ENCODE data around the gene APOD. TPM values are rescaled to one million over a fixed set of nuclear protein-coding genes. Genes with fewer than 3 reads are reported as not detected.

APOD gene
- total RNA-seq, 1 experiment from 2014 or later: 0.12 TPM

DNA sequence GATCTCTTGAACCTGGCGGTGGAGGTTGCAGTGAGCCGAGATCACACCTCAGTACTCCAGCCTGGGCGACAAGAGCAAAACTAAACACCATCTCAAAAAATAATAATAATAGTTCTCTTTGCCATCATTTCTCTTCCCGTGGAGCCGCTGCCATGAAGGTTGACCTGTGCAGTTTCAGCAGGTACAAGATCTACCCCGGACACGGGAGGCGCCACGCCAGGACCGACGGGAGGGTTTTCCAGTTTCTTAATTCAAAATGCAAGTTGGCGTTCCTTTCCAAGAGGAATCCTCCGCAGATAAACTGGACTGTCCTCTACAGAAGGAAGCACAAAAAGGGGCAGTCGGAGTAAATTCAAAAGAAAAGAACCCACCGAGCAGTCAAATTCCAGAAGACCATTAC lies 29.3 kb downstream of the APOD start:
- DNase-seq (ENCODE audit: low spot score): no peak

DNA sequence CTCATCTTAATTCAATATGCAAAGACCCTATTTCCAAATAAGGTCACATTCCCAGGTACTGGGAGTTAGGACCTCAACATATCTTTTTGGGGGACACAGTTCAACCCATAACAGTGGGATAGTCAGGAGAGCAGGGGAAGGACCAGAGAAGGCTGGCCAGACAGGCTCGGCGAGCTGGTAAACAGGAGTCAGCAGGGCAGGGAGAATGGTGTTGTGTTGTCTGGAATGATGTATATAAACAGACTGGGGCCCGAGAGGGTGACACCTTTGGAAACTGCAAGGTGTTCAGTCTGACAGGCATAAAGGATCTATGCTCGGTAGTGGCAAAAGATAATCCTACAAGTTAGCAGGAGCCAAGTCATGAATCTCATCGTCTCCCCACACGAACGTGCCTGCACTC lies 30.5 kb downstream of the APOD start:
- no peak for DNase-seq (ENCODE audit: low spot score)

DNA sequence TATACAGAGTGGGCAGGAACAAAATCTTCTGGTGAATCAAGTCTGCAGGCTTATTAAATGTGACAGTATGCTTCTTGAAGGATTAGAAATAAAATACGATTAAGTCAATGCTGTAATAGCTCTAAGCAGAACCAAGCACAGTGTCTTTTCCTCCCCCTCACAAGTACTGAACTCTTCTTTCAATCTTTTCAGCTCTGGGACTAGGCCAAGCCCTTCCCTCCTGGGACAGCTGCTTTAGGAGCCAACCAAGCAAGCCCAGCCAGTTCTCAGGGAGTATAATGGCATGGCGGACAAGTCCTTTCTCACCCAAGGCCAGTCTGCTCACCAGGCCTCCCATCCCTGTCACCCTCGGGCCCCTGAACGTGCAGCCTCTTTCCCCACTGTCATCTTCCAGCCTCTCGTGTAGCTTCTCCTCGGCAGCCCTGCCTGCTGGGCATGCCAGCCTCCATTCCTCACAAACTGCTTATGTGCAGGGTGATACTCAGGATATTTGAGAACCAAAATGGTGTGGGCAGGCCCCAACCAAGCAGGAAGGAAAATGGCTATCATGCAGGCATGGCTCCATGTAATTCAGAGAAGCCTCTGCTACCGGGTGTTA lies 32.3 kb downstream of the APOD start:
- DNase-seq (ENCODE audit: low spot score): no peak

DNA sequence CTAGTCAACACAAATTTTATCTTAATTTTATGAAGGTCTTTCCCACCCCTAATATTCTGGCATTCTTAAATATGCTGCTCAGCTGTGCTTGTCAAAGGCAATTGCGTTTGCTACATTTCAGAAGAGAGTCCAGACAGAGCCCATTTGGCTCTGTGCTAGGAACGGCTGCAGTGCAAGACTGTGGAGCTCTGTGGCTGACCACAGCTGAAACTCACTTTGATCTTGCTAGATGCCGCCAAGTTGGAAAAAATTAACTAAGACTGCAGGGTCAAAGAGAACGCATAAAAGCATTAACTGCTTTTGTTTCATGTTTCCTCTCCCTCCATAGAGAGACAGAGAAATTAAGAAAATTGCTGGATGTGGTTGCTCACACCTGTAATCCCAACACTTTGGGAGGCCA lies 33.0 kb downstream of the APOD start:
- no peak for DNase-seq (ENCODE audit: low spot score)

DNA sequence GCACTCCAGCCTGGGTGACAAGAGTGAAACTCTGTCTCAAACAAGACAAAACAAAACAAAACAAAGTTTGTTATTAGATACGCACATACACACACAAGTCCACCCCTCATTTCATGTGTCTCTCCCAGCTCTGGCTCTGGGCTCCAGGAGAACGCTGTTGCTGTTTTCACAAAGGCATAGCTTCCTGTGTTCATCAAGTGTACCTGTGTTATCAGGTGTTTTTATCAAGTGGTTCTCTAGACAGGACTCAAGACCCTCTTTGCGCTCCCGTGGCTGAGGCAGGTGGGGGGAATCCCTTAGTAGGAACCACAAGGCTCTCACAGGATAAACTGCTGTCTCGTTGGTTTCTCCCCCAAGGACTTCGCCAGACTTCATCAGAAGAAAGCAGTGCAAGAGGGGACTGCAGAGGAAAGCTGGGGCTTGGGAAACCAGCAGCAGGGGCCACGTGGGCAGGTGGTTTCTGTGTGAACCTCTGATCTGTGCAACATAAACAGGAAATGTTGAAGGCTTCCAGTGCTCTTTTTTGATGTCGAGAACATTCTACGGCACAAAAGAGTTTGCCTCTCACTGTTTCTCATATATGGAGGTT lies 33.7 kb downstream of the APOD start:
- no peak for DNase-seq (ENCODE audit: low spot score)

DNA sequence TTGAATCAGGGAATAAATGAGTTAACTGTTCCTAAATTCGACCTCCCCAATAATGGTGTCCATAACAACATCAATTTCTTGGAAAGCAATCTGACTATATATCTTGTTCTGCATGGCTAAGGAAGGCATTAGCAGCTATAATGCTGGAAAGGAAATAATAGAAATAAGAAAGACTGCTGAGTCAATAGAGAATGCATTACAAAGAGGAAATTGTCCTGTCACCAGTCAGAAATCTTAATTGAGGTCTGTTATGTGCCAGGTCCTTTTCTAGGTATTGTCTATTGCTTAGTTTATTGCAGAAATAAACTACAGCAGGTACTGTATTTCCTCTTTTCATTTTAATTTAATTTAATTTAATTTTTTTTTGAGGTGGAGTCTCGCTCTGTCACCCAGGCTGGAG lies 34.8 kb downstream of the APOD start:
- DNase-seq (ENCODE audit: low spot score): no peak

DNA sequence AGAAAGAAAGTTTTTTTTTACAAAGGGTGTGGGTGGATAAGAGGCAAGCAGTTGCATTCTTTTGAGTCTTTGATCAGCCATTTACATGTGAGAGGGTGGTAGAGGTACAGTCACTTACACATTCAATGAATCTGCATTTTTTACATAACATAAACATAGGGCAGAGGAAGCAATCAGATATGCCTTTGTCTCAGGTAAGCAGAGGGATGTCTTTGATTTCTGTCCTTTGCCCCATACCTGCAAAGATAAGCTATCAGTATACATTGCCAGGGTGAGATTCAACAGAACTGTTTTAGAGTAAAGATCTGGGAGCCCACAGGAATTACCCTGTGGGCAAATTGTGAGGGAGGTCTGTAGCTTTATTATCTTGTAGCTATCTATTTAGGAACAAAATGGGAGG lies 35.2 kb downstream of the APOD start:
- DNase-seq (ENCODE audit: low spot score): no peak

DNA sequence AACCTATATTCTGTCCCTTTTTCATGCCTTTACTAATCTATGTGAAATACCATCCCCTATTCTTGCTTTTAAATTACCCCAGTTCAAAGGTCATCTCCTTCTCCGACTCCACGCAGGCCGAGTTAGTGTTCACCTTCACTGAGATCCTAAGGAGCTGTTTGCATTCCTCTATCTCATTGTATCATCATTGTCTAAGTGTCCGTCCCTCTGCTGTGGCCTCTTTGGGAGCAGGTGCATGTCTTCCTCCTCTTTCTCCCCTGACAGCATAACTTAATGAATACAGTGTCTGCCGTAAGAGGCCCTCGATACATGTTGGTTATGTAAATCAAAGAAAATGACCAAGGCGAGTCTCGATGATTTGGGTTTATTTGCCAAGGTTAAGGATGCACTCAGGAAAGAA lies 35.7 kb downstream of the APOD start:
- no peak for DNase-seq (ENCODE audit: low spot score)

DNA sequence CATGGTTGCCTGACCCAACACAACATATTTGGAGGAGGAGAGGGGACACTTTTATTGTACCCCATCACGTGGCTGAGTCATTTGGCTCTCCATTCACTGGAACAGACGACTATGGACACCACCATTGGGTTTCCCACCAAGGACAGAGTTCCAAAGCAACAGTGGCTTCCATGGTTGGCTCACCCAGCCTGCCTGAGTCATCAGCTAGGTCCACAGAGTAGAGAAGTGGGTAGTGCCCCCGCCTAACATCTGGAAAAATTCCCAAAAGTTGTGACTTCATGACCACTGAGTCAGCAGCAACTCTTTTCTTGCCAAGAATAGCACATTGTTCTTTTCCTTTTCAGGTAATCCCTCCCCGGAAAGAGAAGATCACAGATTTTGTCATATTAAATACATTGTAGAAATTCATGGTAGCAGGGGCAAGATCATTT lies 37.6 kb downstream of the APOD start:
- peak; percentile 88 for DNase-seq (ENCODE audit: low spot score)

DNA sequence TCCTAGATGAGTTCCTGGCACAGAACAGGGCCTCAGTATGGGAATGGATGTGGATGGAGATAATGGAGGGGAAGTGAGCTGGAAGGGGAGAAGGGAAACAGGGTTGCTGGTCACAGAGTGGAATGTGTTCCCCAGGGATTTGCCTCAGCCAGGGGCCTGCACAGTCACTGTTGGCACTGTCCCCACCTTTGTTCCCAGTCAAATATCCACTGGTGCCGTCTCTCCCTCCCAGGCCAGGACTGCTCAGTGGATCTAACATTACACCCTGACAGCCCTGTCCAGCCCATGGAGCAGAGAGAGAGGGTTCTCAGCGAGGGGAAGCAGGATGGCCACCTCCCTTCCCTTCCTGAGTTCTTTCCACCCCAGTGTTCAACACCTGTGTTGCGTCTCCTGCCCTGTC lies 39.1 kb downstream of the APOD start:
- DNase-seq (ENCODE audit: low spot score): no peak

DNA sequence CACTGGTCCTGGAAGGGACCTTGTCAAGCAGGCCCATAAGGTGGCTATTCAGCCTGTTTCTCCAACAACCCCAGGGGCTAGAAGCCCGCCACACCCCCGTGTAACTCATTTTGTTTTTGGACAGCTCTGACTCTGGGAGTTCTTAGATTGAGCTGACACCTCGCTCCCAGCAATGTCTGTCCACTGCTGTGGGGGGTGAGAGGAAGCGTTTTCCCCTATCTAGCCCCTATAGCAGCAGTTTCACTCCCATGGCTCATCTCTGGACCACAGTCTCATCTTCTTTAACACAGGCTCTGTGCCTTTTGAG lies 39.6 kb downstream of the APOD start:
- no peak for DNase-seq (ENCODE audit: low spot score)

DNA sequence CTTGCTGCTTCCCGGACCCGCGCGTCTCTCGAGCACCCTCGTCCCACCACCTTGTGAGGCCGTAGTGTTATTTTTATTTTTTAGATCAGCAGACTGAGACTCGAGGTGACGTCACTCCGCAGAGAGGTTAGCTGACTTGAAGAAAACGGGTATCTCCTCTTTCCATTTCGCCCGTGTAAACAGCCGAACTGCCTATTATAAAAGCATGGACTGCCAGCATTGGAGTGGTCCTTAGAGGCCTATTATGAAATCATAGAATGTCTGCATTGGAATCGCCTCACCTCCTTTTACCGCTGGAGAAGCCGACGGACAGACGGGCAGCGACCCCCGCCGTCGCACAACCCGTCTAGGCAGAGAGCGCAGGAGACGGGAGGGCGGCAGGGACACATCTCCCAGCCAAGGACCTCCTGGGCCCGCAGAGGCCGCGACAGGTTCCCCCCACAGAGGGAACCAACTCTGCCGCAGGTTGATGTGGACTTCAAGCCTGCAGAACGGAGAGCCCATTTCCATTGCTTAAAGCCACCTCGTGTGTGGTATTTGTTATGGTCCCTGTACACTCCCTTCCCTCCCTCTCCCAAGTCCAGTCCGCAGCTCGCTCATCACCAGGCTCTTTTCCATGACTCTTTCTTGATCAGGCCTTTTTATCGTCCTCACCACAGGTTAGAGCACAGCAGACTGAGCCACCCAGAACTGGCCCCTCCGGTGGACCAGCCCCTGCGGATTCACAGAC lies 40.1 kb downstream of the APOD start:
- no peak for DNase-seq (ENCODE audit: low spot score)

DNA sequence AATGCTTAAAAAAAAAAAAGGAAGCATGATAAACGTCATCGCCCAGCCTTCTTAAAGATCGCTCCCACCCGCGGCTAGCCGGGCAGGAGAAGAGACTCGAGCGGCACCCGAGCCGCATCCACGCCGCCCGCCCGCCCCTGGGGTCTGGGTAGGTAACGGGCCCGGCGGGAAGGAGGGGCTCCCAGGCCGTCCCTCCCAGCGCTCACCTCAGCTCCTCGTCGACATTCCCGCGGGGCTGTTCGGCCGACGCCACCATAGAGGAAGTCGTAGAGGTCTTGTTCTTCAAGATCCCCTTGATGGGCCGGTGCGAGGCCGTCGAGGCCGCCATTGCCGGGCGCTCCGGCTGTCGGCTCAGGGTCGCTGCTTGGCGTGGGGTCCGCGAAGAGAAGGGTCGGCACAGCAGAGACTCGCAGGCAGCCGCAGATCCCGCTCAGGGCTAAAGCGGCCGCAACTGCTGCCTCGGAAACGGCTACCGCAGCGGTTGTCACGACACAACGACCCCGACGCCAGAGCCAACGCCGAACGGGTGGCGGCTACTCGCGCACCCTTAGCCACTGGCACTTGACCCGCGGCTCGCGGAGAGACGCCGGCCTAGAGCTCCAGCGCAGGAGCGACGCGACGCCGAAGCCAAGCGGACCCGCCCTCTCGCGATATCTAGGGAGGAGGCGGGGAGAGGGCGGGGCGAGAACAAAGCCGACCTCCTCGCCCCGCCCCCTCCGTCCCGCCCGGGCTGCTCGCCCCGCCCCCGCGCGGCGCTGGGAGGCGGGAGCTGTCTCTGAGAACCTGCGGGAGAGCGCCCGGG lies 40.8 kb downstream of the APOD start, which contains the start of gene PPP1R2:
Gene PPP1R2, minus strand, starts transcription at position 628 of the 802 bp plus-strand sequence. Its CDS starts 300 bp downstream, at position 328.
- DNase-seq (ENCODE audit: low spot score): peak; percentile 86

DNA sequence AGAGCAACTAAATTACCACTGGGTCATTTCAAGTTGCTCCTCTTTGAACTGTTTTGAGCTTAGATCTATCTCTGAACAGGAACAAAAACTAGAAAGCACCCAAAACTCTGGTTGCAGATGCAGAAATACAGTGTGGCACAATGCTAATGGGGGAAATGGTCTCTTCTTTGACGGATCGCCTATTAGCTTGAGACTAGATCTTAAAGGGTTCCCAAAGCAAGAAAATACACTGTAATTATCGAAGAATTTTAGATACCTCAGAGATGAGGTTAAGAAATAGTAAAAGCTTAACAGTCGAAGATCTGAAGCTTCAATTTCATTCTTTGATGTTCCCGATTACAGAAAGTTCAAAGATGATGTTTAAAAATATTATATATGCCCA lies 41.4 kb downstream of the APOD start:
- DNase-seq (ENCODE audit: low spot score): no peak

DNA sequence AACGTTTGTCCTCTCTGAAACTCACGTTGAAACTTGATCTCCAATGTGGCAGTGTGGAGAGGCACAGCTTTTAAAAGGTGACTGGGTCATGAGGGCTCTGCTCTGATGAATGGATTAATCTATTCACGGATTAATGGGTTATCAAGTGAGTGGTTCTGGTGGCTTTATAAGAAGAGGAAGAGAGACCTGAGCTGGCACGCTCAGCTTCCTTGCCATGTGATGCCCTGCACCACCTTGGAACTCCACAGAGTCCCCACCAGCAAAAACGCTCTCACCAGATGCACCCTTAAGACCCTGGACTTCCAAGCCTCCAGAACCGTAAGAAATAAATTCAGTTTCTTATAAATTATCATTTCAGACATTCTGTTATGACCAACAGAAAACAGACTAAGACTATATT lies 43.2 kb downstream of the APOD start:
- DNase-seq (ENCODE audit: low spot score): no peak

DNA sequence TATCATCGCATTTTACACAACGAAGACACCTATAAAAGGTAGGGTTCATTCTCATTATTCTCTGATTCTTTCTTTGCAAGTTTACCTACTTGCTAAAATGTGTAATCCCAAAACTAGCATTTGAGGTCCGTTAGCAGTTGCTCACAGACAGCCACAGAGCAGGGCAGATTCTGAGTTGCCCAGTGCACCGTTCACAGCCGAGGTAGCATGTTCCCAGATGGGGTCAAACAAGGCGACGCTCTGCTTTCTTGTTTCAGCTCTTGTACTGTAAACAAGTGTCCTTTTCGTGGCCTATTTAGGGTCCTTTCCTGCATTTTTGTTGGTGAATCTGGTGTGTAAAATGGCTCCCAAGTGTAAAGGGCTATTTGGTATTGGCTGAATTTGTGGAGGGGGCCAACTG lies 43.7 kb downstream of the APOD start:
- no peak for DNase-seq (ENCODE audit: low spot score)

DNA sequence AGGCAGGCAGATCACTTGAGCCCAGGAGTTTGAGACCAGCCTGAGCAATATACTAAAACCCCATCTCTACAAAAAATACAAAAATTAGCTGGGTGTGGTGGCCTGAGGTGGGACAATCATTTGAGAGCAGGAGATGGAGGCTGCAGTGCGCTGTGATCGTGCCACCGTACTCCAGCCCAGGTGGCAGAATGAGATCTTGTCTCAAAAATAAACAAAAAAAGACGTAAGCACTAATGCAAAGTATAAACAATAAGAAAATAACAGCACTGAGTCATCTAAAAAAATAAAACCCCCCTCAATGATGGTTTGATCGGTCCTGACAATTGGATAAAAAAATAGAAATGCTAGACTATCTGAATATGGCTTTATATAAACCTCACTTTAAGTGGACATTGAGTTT lies 44.3 kb downstream of the APOD start:
- DNase-seq (ENCODE audit: low spot score): no peak

DNA sequence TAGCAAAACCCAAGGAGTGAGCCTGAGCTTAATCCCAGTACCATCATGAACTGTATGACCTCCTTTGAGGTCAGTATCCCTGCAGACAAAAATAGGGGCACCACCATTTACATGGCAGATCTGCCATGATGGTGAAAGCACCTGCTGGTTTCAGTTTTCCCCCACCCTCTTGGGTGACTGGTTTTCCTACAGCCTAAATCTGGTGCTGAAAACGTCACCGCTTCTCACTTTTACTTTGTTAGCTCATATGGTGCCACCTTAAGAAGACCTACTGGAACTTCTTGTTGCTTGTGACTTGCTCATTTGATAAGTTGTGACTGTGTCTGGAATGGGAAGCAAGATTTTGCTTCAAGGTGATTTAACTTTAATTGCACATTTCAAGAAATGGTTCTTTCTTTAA lies 45.7 kb downstream of the APOD start:
- DNase-seq (ENCODE audit: low spot score): no peak

DNA sequence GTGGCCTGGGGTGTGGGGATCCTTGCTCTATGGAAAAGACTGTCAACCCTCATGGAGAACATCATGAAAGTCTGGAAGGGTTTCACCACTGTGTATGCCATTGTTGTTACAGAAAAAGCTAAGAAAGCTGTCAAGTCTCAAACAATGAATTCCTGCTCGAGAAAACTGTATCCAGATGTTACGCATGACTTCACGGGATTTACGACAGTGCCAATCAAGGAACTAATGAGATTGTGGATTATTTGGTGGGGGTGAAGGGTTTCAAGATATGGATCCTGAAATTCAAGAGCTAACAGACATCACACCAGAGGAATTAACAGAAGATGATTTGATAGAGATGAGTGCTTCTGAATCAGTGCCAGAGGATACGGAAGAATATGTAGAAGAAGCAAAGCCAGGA lies 48.4 kb downstream of the APOD start:
- DNase-seq (ENCODE audit: low spot score): no peak

DNA sequence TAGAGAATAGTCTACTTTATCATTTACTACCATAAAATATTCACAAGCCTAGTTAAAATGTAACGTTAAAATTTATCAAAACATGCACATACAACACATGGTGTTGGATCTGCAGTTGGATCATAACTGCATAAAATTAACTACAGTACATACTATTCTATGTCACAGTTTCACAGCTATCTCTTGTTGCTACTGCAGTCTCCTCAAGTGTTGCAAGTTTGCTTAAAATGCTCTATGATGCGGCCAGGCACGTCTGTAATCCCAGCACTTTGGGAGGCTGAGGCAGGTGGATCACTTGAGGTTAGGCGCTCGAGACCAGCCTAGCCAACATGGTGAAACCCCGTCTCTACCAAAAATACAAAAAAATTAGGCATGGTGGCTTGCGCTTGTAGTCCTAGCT lies 50.9 kb downstream of the APOD start:
- DNase-seq (ENCODE audit: low spot score): no peak

DNA sequence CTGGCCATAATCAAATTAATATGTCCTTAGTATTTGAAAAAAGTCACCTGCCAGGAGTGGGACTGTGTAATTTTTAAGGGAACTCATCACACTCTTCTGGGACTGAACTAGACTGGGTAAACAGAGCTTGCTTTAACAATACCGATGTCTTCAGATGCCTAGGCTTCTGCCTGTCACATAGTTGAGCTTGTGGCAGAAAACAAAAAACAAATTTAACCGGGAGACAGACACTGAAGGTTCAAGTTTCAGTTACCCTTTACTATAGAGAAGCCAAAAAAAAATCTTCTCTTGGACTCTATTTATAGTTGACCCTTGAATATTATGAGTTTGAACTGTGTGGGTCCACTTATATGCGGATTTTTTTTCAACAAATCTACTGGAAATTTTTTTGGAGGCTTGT lies 51.4 kb downstream of the APOD start:
- no peak for DNase-seq (ENCODE audit: low spot score)

DNA sequence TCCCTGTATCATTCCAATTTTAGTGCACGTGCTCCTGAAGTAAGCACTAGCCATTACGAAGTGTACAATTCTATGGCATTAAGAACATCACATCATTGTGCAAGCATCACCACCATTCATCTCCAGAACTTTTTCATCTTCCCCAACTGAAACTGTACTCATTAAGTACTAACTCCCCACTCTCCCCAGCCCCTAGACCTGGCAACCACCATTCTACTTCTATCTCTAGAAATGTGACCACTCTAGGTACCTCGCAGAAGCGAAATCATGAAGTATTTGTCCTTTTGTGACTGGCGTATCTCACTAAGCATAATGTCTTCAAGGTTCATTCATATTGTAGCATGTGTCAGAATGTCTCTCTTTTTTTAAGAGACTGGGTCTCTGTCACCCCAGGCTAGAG lies 52.1 kb downstream of the APOD start:
- DNase-seq (ENCODE audit: low spot score): no peak

DNA sequence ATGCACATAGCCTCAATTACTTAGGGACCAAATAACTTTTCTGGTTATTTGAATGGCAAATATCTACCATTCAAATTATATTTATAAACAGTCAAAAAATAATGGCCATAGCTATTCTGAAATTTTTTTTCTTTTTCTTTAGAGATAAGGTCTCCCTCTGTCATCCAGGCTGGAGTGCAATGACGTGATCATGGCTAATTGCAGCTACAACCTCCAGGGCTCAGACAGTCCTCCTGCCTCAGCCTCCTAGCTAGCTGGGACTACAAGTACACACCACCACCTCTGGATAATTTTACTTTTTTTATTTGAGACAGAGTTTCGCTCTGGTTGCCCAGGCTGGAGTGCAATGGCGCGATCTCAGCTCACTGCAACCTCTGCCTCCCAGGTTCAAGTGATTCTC lies 57.2 kb downstream of the APOD start:
- no peak for DNase-seq (ENCODE audit: low spot score)

Measured in H4 (cell line).